Mesenchymal stem cell (in vitro differentiated cells and primary cell): ENCODE measurements around the gene FNDC3B.

Experiments used
- DNase-seq: peaks from one replicate; pipeline ENCODE4 v3.0.0-alpha.2; 2013
- H2AFZ ChIP-seq: one replicate; pipeline ENCODE4 v1.6.1; 2013; ENCODE audit warnings: low read depth, mild to moderate bottlenecking, control low read depth, inconsistent platforms, low read length, moderate library complexity
- H2AK5ac ChIP-seq: 2 replicates; pipeline ENCODE4 v1.6.1; 2013; ENCODE audit warnings: low read length, moderate library complexity, mild to moderate bottlenecking, inconsistent platforms; ENCODE audit not compliant: severe bottlenecking
- H2BK120ac ChIP-seq: one replicate; pipeline ENCODE4 v1.6.1; 2013; ENCODE audit warnings: low read depth, mild to moderate bottlenecking, inconsistent platforms, low read length, moderate library complexity
- H2BK12ac ChIP-seq, 2 experiments: one replicate each; pipeline ENCODE4 v1.6.1; 2013; ENCODE audit warnings: inconsistent platforms in 2 of 2, low read length in 2 of 2, mild to moderate bottlenecking in 2 of 2, moderate library complexity in 2 of 2, control low read depth in 1 of 2
- H2BK15ac ChIP-seq: one replicate; pipeline ENCODE4 v1.6.1; 2013; ENCODE audit warnings: mild to moderate bottlenecking, low read depth, inconsistent platforms; ENCODE audit not compliant: poor library complexity, severe bottlenecking
- H2BK5ac ChIP-seq: 2 replicates; pipeline ENCODE4 v1.6.1; 2013; ENCODE audit warnings: low read depth, mild to moderate bottlenecking, low read length, control low read depth, inconsistent platforms; ENCODE audit not compliant: poor library complexity, severe bottlenecking
- H3K14ac ChIP-seq, 2 experiments: one replicate each; pipeline ENCODE4 v1.6.1; 2013; ENCODE audit warnings: inconsistent platforms in 2 of 2, low read length in 2 of 2, control low read depth in 1 of 2, mild to moderate bottlenecking in 1 of 2, moderate library complexity in 1 of 2
- H3K18ac ChIP-seq, 2 experiments: one replicate each; pipeline ENCODE4 v1.6.1; 2013; ENCODE audit warnings: inconsistent platforms in 2 of 2, low read length in 2 of 2, control low read depth in 1 of 2, low read depth in 1 of 2, mild to moderate bottlenecking in 1 of 2
- H3K23ac ChIP-seq, 2 experiments: one replicate each; pipeline ENCODE4 v1.6.1; 2013; ENCODE audit warnings: inconsistent platforms in 2 of 2, low read length in 2 of 2, mild to moderate bottlenecking in 2 of 2, moderate library complexity in 2 of 2, control low read depth in 1 of 2
- H3K27ac ChIP-seq: 2 replicates; pipeline ENCODE4 v1.5.1; 2013; ENCODE audit warnings: mild to moderate bottlenecking, moderate library complexity, low read length, control low read depth, inconsistent platforms; ENCODE audit not compliant: poor library complexity, severe bottlenecking
- H3K27me3 ChIP-seq, 2 experiments: 2 replicates each; pipeline versions ENCODE4 v1.6.1 to v1.7.0; 2013; ENCODE audit warnings: low read length in 2 of 2, mild to moderate bottlenecking in 2 of 2, moderate library complexity in 2 of 2, control low read depth in 1 of 2, inconsistent platforms in 1 of 2; ENCODE audit not compliant: control insufficient read depth in 1 of 2, insufficient read depth in 1 of 2
- H3K36me3 ChIP-seq, 2 experiments: 2 replicates each; pipeline versions ENCODE4 v1.6.1 to v1.7.0; 2013; ENCODE audit warnings: low read length in 2 of 2, control low read depth in 1 of 2, inconsistent platforms in 1 of 2, low read depth in 1 of 2, mild to moderate bottlenecking in 1 of 2; ENCODE audit not compliant: insufficient read depth in 2 of 2, control insufficient read depth in 1 of 2
- H3K4ac ChIP-seq, 2 experiments: one replicate each; pipeline ENCODE4 v1.6.1; 2013; ENCODE audit warnings: inconsistent platforms in 2 of 2, low read length in 2 of 2, mild to moderate bottlenecking in 2 of 2, moderate library complexity in 2 of 2, control low read depth in 1 of 2, low read depth in 1 of 2
- H3K4me1 ChIP-seq: 2 replicates; pipeline ENCODE4 v1.6.1; 2013; ENCODE audit warnings: low read depth, low read length, control low read depth; ENCODE audit not compliant: control insufficient read depth, insufficient read depth
- H3K4me2 ChIP-seq: 2 replicates; pipeline ENCODE4 v1.6.1; 2013; ENCODE audit warnings: low read length, mild to moderate bottlenecking, inconsistent platforms; ENCODE audit not compliant: poor library complexity, severe bottlenecking
- H3K4me3 ChIP-seq, 2 experiments: 2 replicates each; pipeline versions ENCODE4 v1.5.1 to v1.7.0; 2013; ENCODE audit warnings: low read length in 2 of 2, mild to moderate bottlenecking in 2 of 2, control low read depth in 1 of 2, low read depth in 1 of 2; ENCODE audit not compliant: insufficient read depth in 1 of 2
- H3K79me1 ChIP-seq: replicated peaks from 2 replicates; pipeline ENCODE4 v1.6.1; 2013; ENCODE audit warnings: mild to moderate bottlenecking, control low read depth, low read length, inconsistent platforms; ENCODE audit not compliant: poor library complexity, severe bottlenecking
- H3K9ac ChIP-seq: 2 replicates; pipeline ENCODE4 v1.7.0; 2013; ENCODE audit warnings: mild to moderate bottlenecking, low read length, moderate library complexity
- H3K9me3 ChIP-seq: 2 replicates; pipeline ENCODE4 v1.7.0; 2013; ENCODE audit warnings: mild to moderate bottlenecking, low read length; ENCODE audit not compliant: control insufficient read depth
- H4K8ac ChIP-seq: one replicate; pipeline ENCODE4 v1.6.1; 2013; ENCODE audit warnings: inconsistent platforms, mild to moderate bottlenecking, low read length, moderate library complexity
- H4K91ac ChIP-seq: one replicate; pipeline ENCODE4 v1.6.1; 2013; ENCODE audit warnings: mild to moderate bottlenecking, low read length, inconsistent platforms
- WGBS: methylation state at CpG from one replicate; pipeline ENCODE4 v1.1.7; 2013; ENCODE audit warnings: mixed read lengths; 5-methylcytosine and 5-hydroxymethylcytosine counted together

FNDC3B gene

DNA sequence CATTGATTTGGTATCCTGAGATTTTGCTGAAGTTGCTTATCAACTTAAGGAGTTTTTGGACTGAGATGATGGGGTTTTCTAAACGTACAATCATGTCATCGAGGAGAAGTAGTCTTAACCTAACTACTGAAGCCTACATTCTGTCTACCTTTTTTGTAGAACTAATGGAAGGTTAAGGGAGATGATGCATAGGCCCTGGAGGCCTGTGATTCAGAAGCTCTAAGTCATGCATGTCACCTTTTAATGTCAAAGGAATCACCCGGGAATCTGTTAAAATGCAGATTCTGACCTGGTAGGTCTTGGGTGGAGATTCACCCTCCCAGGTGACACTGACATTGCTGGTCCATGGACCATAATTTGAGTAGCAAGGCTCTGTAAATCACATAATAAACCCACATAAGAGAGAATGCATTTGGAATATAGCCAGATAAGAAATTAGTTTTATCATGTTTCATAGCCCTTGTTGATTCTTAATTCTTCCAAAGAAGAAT lies 344.0 kb downstream of the FNDC3B start:
- Histone ChIP-seq H3K4me2 (no peak overlapping the region), H2BK12ac (no peak overlapping the region), H2AFZ (no peak overlapping the region), H4K91ac (no peak overlapping the region), H3K79me1 (peaks cover 22% of the 10 kb centered on the region), H3K27ac (no peak overlapping the region), H3K9me3 (peaks cover 7% of the 10 kb centered on the region), H3K36me3 (peaks cover 20 to 69% of the 10 kb centered on the region in 2 experiments), H3K23ac (no peak overlapping the region), H3K4me1 (peaks cover under 1% of the 10 kb centered on the region), H2AK5ac (no peak overlapping the region), H3K4ac (no peak overlapping the region), H2BK5ac (no peak overlapping the region), H3K14ac (no peak overlapping the region), H3K4me3 (no peak overlapping the region), H3K18ac (no peak overlapping the region), H3K9ac (no peak overlapping the region), H4K8ac (no peak overlapping the region), H2BK15ac (no peak overlapping the region), H2BK120ac (no peak overlapping the region), H3K27me3 (no peaks in the 10 kb centered on the region)
- DNase-seq = no peak
- WGBS = 97% methylated on average over 3 of the region's 3 CpGs

- Histone ChIP-seq H3K79me1 (peaks cover 19% of the 10 kb centered on the region), H3K9me3 (no peaks in the 10 kb centered on the region), H3K4me1 (peaks cover 3% of the 10 kb centered on the region), H3K36me3 (peaks cover 10 to 63% of the 10 kb centered on the region in 2 experiments), H2BK120ac (no peak overlapping the region), H3K14ac (no peak overlapping the region), H2AFZ (no peak overlapping the region), H3K9ac (no peak overlapping the region), H2AK5ac (no peak overlapping the region), H3K4me3 (no peak overlapping the region), H3K18ac (no peak overlapping the region), H4K8ac (no peak overlapping the region), H2BK15ac (no peak overlapping the region), H3K4ac (no peak overlapping the region), H3K27ac (no peak overlapping the region), H2BK5ac (no peak overlapping the region), H3K4me2 (no peak overlapping the region), H2BK12ac (no peak overlapping the region), H3K27me3 (no peaks in the 10 kb centered on the region), H3K23ac (no peak overlapping the region), H4K91ac (no peak overlapping the region)
- peak; percentile 26 for DNase-seq
- 92% methylated on average over 1 of the region's 3 CpGs for WGBS
Measured at GRCh38 chr3:172384836-172385235, 345.5 kb downstream of the FNDC3B start.

GRCh38 chr3:172387728-172388127 lies 348.4 kb downstream of the FNDC3B start:
- Histone ChIP-seq H3K9me3 (no peaks in the 10 kb centered on the region), H2AK5ac (no peak overlapping the region), H3K27me3 (no peaks in the 10 kb centered on the region), H3K4me2 (no peak overlapping the region), H3K14ac (no peak overlapping the region), H3K4ac (no peak overlapping the region), H2BK5ac (no peak overlapping the region), H2BK15ac (no peak overlapping the region), H3K4me3 (no peak overlapping the region), H3K9ac (no peak overlapping the region), H3K36me3 (peaks cover 7 to 53% of the 10 kb centered on the region in 2 experiments), H2BK120ac (no peak overlapping the region), H3K27ac (no peak overlapping the region), H4K91ac (no peak overlapping the region), H2AFZ (no peak overlapping the region), H3K23ac (no peak overlapping the region), H4K8ac (no peak overlapping the region), H2BK12ac (no peak overlapping the region), H3K79me1 (peaks cover 20% of the 10 kb centered on the region), H3K18ac (no peak overlapping the region), H3K4me1 (peaks cover 3% of the 10 kb centered on the region)
- no peak for DNase-seq
- WGBS = 92% methylated on average over 4 of the region's 4 CpGs

GRCh38 chr3:172388412-172389078 lies 349.2 kb downstream of the FNDC3B start:
- Histone ChIP-seq H3K36me3 (peaks cover 7 to 55% of the 10 kb centered on the region in 2 experiments), H3K4me2 (no peak overlapping the region), H3K9ac (no peak overlapping the region), H2BK15ac (no peak overlapping the region), H3K18ac (no peak overlapping the region), H2AFZ (no peak overlapping the region), H3K14ac (no peak overlapping the region), H3K4ac (no peak overlapping the region), H3K79me1 (peaks cover 17% of the 10 kb centered on the region), H3K9me3 (no peaks in the 10 kb centered on the region), H3K27me3 (no peaks in the 10 kb centered on the region), H4K8ac (no peak overlapping the region), H2BK120ac (no peak overlapping the region), H3K27ac (no peak overlapping the region), H2BK12ac (no peak overlapping the region), H3K23ac (no peak overlapping the region), H2BK5ac (no peak overlapping the region), H3K4me1 (peaks cover 3% of the 10 kb centered on the region), H4K91ac (no peak overlapping the region), H3K4me3 (no peak overlapping the region), H2AK5ac (no peak overlapping the region)
- WGBS = over 99% methylated on average over 6 of the region's 10 CpGs
- no peak for DNase-seq
